ENCODE measurements around the gene CYP2A13. TPM values are rescaled to one million over a fixed set of nuclear protein-coding genes. Genes with fewer than 3 reads are reported as not detected.
A peak's percentile ranks its signal among the peaks of the same experiment; 100 is the strongest.
"Not testable (repeated sequence)": the region's sequence is repeated elsewhere in the genome, so short reads cannot be mapped to it uniquely, and the experiment has no call there.

Gene CYP2A13
- total RNA-seq, 1 donor from 2014 or later: not detected

DNA sequence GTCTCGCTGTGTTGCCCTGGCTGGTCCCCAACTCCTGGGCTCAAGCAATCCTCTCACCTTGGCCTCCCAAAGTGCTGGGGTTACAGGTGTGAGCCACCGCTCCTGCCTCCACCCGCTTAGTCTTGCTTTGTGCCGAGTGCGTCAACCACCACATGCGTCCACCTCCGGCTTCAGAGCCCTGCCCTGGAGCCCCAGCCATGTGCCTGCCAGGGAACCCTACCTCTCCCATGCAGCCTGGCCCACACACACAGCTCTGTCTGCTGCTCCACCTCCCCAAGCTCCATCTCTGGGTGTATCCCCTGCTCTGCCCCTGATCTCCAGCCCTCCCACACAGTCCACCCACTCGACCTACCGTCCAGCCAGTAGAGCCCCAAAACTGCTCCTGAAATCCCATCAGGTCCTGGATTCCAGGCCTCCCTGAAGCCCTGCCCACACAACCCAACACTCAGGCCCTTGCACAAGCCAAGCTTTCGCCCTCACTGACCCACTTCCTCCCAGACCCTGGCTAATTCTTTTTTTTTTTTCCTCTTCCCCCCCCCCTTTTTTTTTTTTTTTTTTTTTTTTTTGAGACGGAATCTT is 35.6 kb downstream of the CYP2A13 start:
- no peak for DNase-seq (ENCODE audit: extremely low spot score, unreplicated experiment)
- no peak for TF ChIP-seq CTCF (IDR thresholded peaks at IDR 0.05)
- H3K27me3 Mint-ChIP-seq (ENCODE audit: unreplicated experiment): peaks cover 3% of the 10 kb centered on the region
- H3K9me3 Mint-ChIP-seq (ENCODE audit: unreplicated experiment): no peaks in the 10 kb centered on the region
- H3K4me1 Mint-ChIP-seq (ENCODE audit: unreplicated experiment): peaks cover 9% of the 10 kb centered on the region
- H3K36me3 Mint-ChIP-seq (ENCODE audit: unreplicated experiment): no peaks in the 10 kb centered on the region
- H3K27ac Mint-ChIP-seq (ENCODE audit: unreplicated experiment): no peak overlapping the region
- no peak overlapping the region for H3K4me3 Mint-ChIP-seq (ENCODE audit: unreplicated experiment)

DNA sequence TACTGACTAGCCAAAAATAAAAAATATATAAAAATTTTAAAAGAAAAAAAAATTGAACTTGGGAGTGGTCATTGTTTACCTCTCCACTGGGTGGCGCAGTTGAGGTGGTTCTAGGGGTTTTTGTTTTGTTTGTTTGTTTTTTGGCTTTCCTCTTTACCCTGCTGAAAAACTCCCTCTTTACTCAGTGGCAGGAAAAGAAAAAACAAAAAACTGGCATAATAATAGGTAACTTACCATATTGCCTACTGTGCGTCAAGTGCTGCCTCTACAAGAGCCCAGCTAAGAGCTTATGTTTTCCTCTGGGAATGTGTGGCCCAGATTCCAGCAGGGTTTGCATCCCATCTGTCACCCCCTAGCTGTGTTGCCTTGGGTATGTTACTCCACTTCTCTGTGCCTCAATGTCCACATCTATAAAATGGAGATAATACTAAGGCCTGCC is 38.5 kb downstream of the CYP2A13 start:
- DNase-seq (ENCODE audit: extremely low spot score, unreplicated experiment); H3K4me3 Mint-ChIP-seq (ENCODE audit: unreplicated experiment); H3K4me1 Mint-ChIP-seq (ENCODE audit: unreplicated experiment); H3K36me3 Mint-ChIP-seq (ENCODE audit: unreplicated experiment); H3K9me3 Mint-ChIP-seq (ENCODE audit: unreplicated experiment); H3K27ac Mint-ChIP-seq (ENCODE audit: unreplicated experiment): not testable (repeated sequence)
- H3K27me3 Mint-ChIP-seq (ENCODE audit: unreplicated experiment): peaks cover 18% of the 10 kb centered on the region
- peak; percentile 72 for TF ChIP-seq CTCF (IDR thresholded peaks at IDR 0.05)

GRCh38 chr19:41127362-41127761 is 39.1 kb downstream of the CYP2A13 start:
- H3K4me3 Mint-ChIP-seq (ENCODE audit: unreplicated experiment); H3K36me3 Mint-ChIP-seq (ENCODE audit: unreplicated experiment); H3K4me1 Mint-ChIP-seq (ENCODE audit: unreplicated experiment); H3K9me3 Mint-ChIP-seq (ENCODE audit: unreplicated experiment); H3K27ac Mint-ChIP-seq (ENCODE audit: unreplicated experiment); DNase-seq (ENCODE audit: extremely low spot score, unreplicated experiment): not testable (repeated sequence)
- H3K27me3 Mint-ChIP-seq (ENCODE audit: unreplicated experiment): peaks cover 23% of the 10 kb centered on the region

GRCh38 chr19:41127801-41128300 is 39.6 kb downstream of the CYP2A13 start:
- peak; percentile 19 for TF ChIP-seq CTCF (IDR thresholded peaks at IDR 0.05)
- H3K36me3 Mint-ChIP-seq (ENCODE audit: unreplicated experiment); H3K9me3 Mint-ChIP-seq (ENCODE audit: unreplicated experiment); H3K27ac Mint-ChIP-seq (ENCODE audit: unreplicated experiment): not testable (repeated sequence)
- peaks cover 28% of the 10 kb centered on the region for H3K27me3 Mint-ChIP-seq (ENCODE audit: unreplicated experiment)
- peak overlapping the region; percentile 39 for H3K4me3 Mint-ChIP-seq (ENCODE audit: unreplicated experiment)
- peaks cover 12% of the 10 kb centered on the region for H3K4me1 Mint-ChIP-seq (ENCODE audit: unreplicated experiment)
- peak; percentile 88 for DNase-seq (ENCODE audit: extremely low spot score, unreplicated experiment)

GRCh38 chr19:41128692-41129091 is 40.4 kb downstream of the CYP2A13 start:
- no peak for TF ChIP-seq CTCF (IDR thresholded peaks at IDR 0.05)
- no peak overlapping the region for H3K27ac Mint-ChIP-seq (ENCODE audit: unreplicated experiment)
- H3K4me1 Mint-ChIP-seq (ENCODE audit: unreplicated experiment): peaks cover 17% of the 10 kb centered on the region
- no peaks in the 10 kb centered on the region for H3K9me3 Mint-ChIP-seq (ENCODE audit: unreplicated experiment)
- no peaks in the 10 kb centered on the region for H3K36me3 Mint-ChIP-seq (ENCODE audit: unreplicated experiment)
- no peak overlapping the region for H3K4me3 Mint-ChIP-seq (ENCODE audit: unreplicated experiment)
- peaks cover 30% of the 10 kb centered on the region for H3K27me3 Mint-ChIP-seq (ENCODE audit: unreplicated experiment)
- DNase-seq (ENCODE audit: extremely low spot score, unreplicated experiment): no peak
